Stimulated activated naive B cell treated with anti-CD40 and anti-IgM and Interleukin-4, amounts not matched to agents 10 μg/mL and 1 μg/mL and 100 μg/mL, for 72 hours (primary cell): Measurements from ENCODE around the gene CDH16.
"Not testable (repeated sequence)": the region's sequence is repeated elsewhere in the genome, so short reads cannot be mapped to it uniquely, and the experiment has no call there.

Experiments used
- ATAC-seq, 2 donors: fragments of 150-1000 bp; cut with Tn5 transposase; replicated peaks; 2 replicates each; pipeline ENCODE4 v1.10.0; 2021; ENCODE audit warnings: moderate library complexity in 1 of 2
- DNase-seq: peaks from one replicate; pipeline ENCODE4 v3.0.0; 2021
- H3K27ac Mint-ChIP-seq: one replicate; pipeline ENCODE4 v1.8.0; 2022; ENCODE audit warnings: mild to moderate bottlenecking, mixed read lengths
- H3K27me3 Mint-ChIP-seq, 2 donors: one replicate each; pipeline ENCODE4 v1.8.0; 2022; ENCODE audit warnings: mixed read lengths in 2 of 2
- H3K36me3 Mint-ChIP-seq, 2 donors: one replicate each; pipeline ENCODE4 v1.8.0; 2022; ENCODE audit warnings: mixed read lengths in 2 of 2, mild to moderate bottlenecking in 1 of 2
- H3K4me1 Mint-ChIP-seq, 2 donors: one replicate each; pipeline ENCODE4 v1.8.0; 2022; ENCODE audit warnings: mixed read lengths in 2 of 2, mild to moderate bottlenecking in 1 of 2
- H3K4me3 Mint-ChIP-seq, 2 donors: one replicate each; pipeline ENCODE4 v1.8.0; 2022; ENCODE audit warnings: mild to moderate bottlenecking in 2 of 2, mixed read lengths in 2 of 2, moderate library complexity in 1 of 2
- H3K9me3 Mint-ChIP-seq, 2 donors: one replicate each; pipeline ENCODE4 v1.8.0; 2022; ENCODE audit warnings: mixed read lengths in 2 of 2, mild to moderate bottlenecking in 1 of 2

CDH16 gene, protein sequence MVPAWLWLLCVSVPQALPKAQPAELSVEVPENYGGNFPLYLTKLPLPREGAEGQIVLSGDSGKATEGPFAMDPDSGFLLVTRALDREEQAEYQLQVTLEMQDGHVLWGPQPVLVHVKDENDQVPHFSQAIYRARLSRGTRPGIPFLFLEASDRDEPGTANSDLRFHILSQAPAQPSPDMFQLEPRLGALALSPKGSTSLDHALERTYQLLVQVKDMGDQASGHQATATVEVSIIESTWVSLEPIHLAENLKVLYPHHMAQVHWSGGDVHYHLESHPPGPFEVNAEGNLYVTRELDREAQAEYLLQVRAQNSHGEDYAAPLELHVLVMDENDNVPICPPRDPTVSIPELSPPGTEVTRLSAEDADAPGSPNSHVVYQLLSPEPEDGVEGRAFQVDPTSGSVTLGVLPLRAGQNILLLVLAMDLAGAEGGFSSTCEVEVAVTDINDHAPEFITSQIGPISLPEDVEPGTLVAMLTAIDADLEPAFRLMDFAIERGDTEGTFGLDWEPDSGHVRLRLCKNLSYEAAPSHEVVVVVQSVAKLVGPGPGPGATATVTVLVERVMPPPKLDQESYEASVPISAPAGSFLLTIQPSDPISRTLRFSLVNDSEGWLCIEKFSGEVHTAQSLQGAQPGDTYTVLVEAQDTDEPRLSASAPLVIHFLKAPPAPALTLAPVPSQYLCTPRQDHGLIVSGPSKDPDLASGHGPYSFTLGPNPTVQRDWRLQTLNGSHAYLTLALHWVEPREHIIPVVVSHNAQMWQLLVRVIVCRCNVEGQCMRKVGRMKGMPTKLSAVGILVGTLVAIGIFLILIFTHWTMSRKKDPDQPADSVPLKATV

GRCh38 chr16:66918803-66919568 lies at the start of gene CDH16:
CDH16 (minus strand) TSS chr16:66918885; CDS start chr16:66918065, 820 bp downstream.
- Mint-ChIP-seq H3K4me1 (peaks cover 11 to 12% of the 10 kb centered on the region in 2 donors), H3K9me3 (no peaks in the 10 kb centered on the region), H3K27ac (no peak within 1 kb of the TSS), H3K36me3 (no peaks in the 10 kb centered on the region), H3K27me3 (peaks cover 33 to 51% of the 10 kb centered on the region in 2 donors), H3K4me3 (peak within 1 kb of the TSS in 1 of 2 donors; percentile 14)
- DNase-seq, result no peak
- no peak for ATAC-seq

DNA sequence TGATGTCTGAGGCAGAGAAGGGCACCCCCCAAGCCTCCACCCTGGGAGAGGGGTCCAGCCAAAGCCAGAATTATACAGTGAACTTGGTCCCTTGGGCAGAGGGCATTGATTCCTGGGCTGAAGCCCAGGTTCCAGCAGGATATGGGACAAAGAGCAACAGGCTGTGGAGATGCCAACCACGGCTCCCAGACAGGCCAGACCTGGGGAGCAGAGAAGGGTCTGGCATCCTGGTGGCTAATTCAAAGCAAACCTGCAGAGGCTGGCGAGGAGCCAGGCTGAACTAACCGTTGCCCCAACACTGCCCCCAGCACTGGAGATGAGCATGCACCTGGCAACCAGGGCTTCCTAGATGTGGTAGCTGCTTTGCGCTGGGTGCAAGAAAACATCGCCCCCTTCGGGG lies 45.4 kb upstream of the CDH16 start:
- H3K9me3 Mint-ChIP-seq, result no peaks in the 10 kb centered on the region
- DNase-seq (no peak), ATAC-seq (no peak)

GRCh38 chr16:66961914-66962313 lies 43.2 kb upstream of the CDH16 start:
- peak overlapping the region; percentile 9 for H3K27ac Mint-ChIP-seq
- peaks cover 12 to 22% of the 10 kb centered on the region in 2 donors for H3K4me1 Mint-ChIP-seq
- DNase-seq (no peak), ATAC-seq (peak; percentile 53 to 63)
- H3K27me3 Mint-ChIP-seq, result peaks cover 22 to 30% of the 10 kb centered on the region in 2 donors
- no peaks in the 10 kb centered on the region for H3K9me3 Mint-ChIP-seq
- no peaks in the 10 kb centered on the region for H3K36me3 Mint-ChIP-seq
- H3K4me3 Mint-ChIP-seq, result peak overlapping the region in 1 of 2 donors; percentile 49

More for the DNA sequence above, 45.4 kb upstream of the CDH16 start:
- no peaks in the 10 kb centered on the region for H3K36me3 Mint-ChIP-seq
- H3K4me1 Mint-ChIP-seq, result peaks cover 9 to 17% of the 10 kb centered on the region in 2 donors
- no peak overlapping the region for H3K27ac Mint-ChIP-seq
- H3K27me3 Mint-ChIP-seq, result peaks cover 14 to 18% of the 10 kb centered on the region in 2 donors
- H3K4me3 Mint-ChIP-seq, result no peak overlapping the region

DNA sequence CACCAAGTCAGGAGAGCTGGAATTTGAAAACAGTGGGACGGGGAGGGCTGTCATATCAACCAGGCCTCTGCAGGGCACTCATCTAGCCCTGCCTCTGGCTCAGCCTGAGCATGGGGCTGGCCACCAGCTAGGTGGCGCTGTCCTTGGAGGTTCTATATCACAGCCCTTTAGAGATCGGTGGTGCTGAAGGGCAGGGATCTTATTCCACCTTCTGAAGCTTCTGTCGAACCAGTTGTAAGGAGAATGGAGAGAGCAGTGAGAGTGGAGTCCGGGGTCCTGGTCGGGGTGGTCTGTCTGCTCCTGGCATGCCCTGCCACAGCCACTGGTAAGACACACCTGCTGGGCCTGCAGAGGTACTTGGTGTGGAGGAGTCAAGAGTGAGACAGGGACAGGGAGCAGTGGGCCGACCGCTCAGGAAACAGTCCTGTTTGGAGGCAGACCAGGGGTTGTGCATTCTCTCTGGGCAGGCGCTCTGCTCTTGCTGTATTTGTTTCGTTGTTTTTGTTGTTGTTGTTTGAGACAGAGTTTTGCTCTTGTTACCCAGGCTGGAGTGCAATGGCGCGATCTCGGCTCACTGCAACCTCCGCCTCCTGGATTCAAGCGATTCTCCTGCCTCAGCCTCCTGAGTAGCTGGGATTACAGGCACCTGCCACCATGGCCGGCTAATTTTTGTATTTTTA lies 42.5 kb upstream of the CDH16 start, which contains the start of gene CES3:
CES3 (plus strand) TSS at position 202 of the 680 bp plus-strand sequence; CDS start at position 244, 42 bp downstream.
- Mint-ChIP-seq H3K36me3 (no peaks in the 10 kb centered on the region), H3K27me3 (peaks cover 22 to 30% of the 10 kb centered on the region in 2 donors), H3K27ac (peak within 1 kb of the TSS; percentile 9), H3K4me1 (peaks cover 12 to 22% of the 10 kb centered on the region in 2 donors), H3K9me3 (no peaks in the 10 kb centered on the region), H3K4me3 (peak within 1 kb of the TSS; percentile 49 to 68)
- ATAC-seq (peak; percentile 91 to 96), DNase-seq (peak; percentile 46)

- no peak overlapping the region for H3K27ac Mint-ChIP-seq
- no peak for DNase-seq
- H3K9me3 Mint-ChIP-seq, result no peaks in the 10 kb centered on the region
Observed at GRCh38 chr16:66960270-66960669, 41.6 kb upstream of the CDH16 start.

DNA sequence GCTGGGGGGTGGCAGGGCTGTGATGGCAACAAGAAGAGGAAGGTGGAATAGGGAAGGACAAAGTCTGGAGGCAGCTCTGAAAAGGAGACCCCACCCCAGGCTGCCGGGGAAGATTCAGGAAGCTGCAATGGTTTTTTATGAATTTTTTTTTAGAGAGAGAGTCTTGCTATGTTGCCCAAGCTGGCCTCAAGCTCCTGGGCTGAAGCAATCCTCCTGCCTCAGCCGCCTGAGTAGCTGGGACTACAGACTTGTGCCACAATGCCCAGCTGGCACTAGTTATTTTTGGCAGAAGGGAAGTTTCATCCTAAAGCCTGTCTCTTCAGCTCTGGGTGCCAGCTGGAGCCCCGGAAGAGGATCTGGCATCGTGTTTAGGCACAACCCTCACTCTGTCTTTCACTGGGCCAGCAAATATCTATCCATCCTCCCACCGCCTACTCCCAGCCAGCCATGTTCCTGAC lies 41.0 kb upstream of the CDH16 start:
- Mint-ChIP-seq H3K36me3 (no peaks in the 10 kb centered on the region), H3K9me3 (no peaks in the 10 kb centered on the region), H3K4me1 (peaks cover 12 to 22% of the 10 kb centered on the region in 2 donors), H3K27ac (no peak overlapping the region), H3K27me3 (peaks cover 17 to 23% of the 10 kb centered on the region in 2 donors), H3K4me3 (no peak overlapping the region)
- DNase-seq (no peak), ATAC-seq (no peak)

More at GRCh38 chr16:66960270-66960669, 41.6 kb upstream of the CDH16 start:
- H3K4me3 Mint-ChIP-seq, result no peak overlapping the region
- peaks cover 12 to 22% of the 10 kb centered on the region in 2 donors for H3K4me1 Mint-ChIP-seq
- no peaks in the 10 kb centered on the region for H3K36me3 Mint-ChIP-seq
- H3K27me3 Mint-ChIP-seq, result peaks cover 22 to 28% of the 10 kb centered on the region in 2 donors
- ATAC-seq, result no peak

DNA sequence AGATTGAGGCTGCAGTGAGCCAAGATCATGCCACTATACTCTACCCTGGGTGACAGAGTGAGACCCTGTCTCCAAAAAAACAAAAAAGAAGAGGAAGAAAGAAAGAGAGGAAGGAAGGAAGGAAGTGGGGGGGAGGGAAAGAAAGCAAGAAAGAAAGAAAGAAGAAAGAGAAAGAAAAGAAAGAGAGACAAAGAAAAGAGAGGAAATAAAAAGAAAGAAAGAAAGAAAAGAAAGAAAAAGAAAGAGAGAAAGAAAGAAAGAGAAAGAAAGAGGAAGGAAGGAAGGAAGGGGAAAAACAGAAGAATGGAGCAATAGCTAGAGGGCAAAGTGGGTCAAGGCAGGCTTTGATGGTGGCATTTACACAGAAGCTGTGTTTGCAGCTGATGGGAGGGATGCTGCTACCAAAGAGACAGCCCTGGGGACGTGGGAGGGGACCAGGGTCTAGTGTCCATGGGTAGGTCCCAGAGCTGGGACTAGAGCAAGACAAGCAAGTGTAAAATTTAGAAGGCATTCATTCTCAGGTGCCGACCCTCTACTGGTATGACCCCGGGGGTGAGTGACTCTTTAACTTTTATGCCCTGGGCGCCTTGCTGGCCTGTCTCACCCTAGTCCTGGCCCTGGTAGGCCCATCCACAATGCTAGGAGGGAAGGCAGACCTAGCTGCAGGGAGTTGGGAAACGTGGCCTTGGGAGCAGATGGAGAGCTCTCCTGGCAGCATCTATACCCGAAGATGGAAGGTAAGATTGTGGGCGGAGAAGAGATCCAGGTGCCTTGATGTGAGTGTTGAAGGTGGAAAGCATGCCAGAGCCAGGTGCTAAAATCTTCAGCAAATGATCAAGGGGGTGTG lies 40.4 kb upstream of the CDH16 start:
- no peaks in the 10 kb centered on the region for H3K9me3 Mint-ChIP-seq
- no peaks in the 10 kb centered on the region for H3K36me3 Mint-ChIP-seq
- peaks cover 12 to 22% of the 10 kb centered on the region in 2 donors for H3K4me1 Mint-ChIP-seq
- ATAC-seq, result no peak
- DNase-seq, result no peak
- peaks cover 14 to 22% of the 10 kb centered on the region in 2 donors for H3K27me3 Mint-ChIP-seq
- H3K27ac Mint-ChIP-seq, result no peak overlapping the region
- H3K4me3 Mint-ChIP-seq, result no peak overlapping the region

DNA sequence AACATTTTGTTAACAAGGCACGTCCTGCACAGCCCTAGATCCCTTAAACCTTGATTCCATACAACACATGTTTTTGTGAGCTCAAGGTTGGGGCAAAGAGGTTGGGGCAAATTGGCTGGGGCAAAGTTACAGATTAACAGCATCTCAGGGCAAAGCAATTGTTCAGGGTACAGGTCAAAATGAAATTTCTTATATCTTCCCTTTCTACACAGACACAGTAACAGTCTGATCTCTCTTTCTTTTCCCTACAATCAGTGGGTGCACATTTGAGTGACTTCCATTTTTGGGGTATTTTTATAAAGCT lies 37.4 kb upstream of the CDH16 start:
- not testable (repeated sequence) for H3K27ac Mint-ChIP-seq, H3K36me3 Mint-ChIP-seq, H3K9me3 Mint-ChIP-seq, ATAC-seq, DNase-seq, H3K4me3 Mint-ChIP-seq
- Mint-ChIP-seq H3K4me1 (peaks cover 8 to 11% of the 10 kb centered on the region in 2 donors), H3K27me3 (peaks cover 35 to 45% of the 10 kb centered on the region in 2 donors)

- ATAC-seq, result not testable (repeated sequence)
Observed at GRCh38 chr16:66955363-66956153, 36.9 kb upstream of the CDH16 start.

GRCh38 chr16:66954097-66954659 lies 35.5 kb upstream of the CDH16 start:
- Mint-ChIP-seq H3K9me3 (peaks cover 0 to 6% of the 10 kb centered on the region in 2 donors), H3K4me1 (peaks cover 4 to 6% of the 10 kb centered on the region in 2 donors), H3K4me3 (no peak overlapping the region), H3K27me3 (peaks cover 37 to 59% of the 10 kb centered on the region in 2 donors), H3K27ac (peak overlapping the region; percentile 37), H3K36me3 (no peaks in the 10 kb centered on the region)
- ATAC-seq (peak; percentile 79 to 90), DNase-seq (peak; percentile 58)

More at GRCh38 chr16:66955363-66956153, 36.9 kb upstream of the CDH16 start:
- H3K27me3 Mint-ChIP-seq, result peaks cover 34 to 50% of the 10 kb centered on the region in 2 donors
- H3K4me1 Mint-ChIP-seq, DNase-seq, H3K27ac Mint-ChIP-seq, H3K9me3 Mint-ChIP-seq, H3K4me3 Mint-ChIP-seq, H3K36me3 Mint-ChIP-seq: not testable (repeated sequence)

DNA sequence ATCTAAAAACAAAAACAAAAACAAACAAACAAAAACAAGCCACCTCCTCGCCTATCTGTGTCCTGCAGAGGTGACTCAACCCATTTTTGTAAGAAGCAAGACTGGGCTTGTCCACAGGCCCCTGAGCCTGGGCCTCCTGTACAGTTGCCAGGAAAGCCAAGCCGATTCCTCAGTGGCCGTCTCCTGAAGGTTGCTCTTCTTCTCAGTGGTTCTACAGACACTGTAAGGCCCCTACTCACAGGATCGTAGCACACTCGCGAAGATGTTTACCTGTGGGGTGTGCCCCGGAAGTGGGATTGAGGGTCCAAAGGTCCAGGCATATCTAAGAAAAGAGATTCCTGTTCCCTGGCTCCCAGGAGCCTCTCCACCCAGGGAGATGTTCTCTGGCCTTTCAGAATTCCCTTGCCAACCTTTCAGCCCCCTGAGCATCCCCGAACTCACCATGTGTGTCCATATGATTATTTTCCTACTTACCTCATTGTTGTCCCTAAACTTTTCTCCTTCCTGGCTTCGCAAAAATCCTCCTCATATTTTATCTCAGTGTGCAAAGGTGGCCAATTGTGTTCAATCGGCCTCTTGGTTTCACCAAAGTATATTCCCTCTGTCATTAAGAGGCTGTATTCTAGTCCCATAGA lies 34.9 kb upstream of the CDH16 start:
- ATAC-seq (no peak), DNase-seq (no peak)
- Mint-ChIP-seq H3K27ac (peak overlapping the region; percentile 37), H3K9me3 (peaks cover 0 to 6% of the 10 kb centered on the region in 2 donors), H3K36me3 (no peaks in the 10 kb centered on the region), H3K4me1 (peaks cover 3 to 4% of the 10 kb centered on the region in 2 donors), H3K4me3 (no peak overlapping the region), H3K27me3 (peaks cover 43 to 59% of the 10 kb centered on the region in 2 donors)
